SK-N-SH (cell line): Measurements from ENCODE around the gene SPEG. TPM values are rescaled to one million over a fixed set of nuclear protein-coding genes. Genes with fewer than 3 reads are reported as not detected.

Experiments
- CTCF ChIA-PET: fragments of 300-600, 350-600 bp; formaldehyde crosslinking; extraction: SDS; loops from one replicate; lab custom pipeline; 2021; lab: Yijun Ruan, JAX
- POLR2A ChIA-PET: fragments of 350-600 bp; sonication (Branson Sonifier 250); formaldehyde crosslinking; extraction: SDS; loops from one replicate; lab custom pipeline; 2020; ENCODE audit warnings: antibody characterized with exemption, inconsistent platforms; lab: Yijun Ruan, JAX
- DNase-seq: peaks from one replicate; pipeline ENCODE4 v3.0.0; 2012
- H2AFZ ChIP-seq: fragments of 200-600 bp; sonication (generic); 2 replicates; pipeline ENCODE4 v1.8.1; 2016; ENCODE audit warnings: antibody characterized with exemption, mild to moderate bottlenecking, low read depth
- H3F3A ChIP-seq: fragments of 200-600 bp; sonication (generic); replicated peaks from 2 replicates; pipeline ENCODE3; 2016; ENCODE audit warnings: antibody characterized with exemption, mild to moderate bottlenecking; ENCODE audit not compliant: insufficient read depth
- H3K27ac ChIP-seq, 2 experiments: fragments of 200-500 bp in 1 of 2; fragments of 200-600 bp in 1 of 2; sonication (Bioruptor generic) in 1 of 2; sonication (generic), shearing (Covaris generic) in 1 of 2; 2 replicates each; pipeline versions ENCODE4 v1.5.1 to v1.6.1; 2014 to 2016; ENCODE audit warnings: low read depth in 2 of 2, inconsistent platforms in 1 of 2, low read length in 1 of 2, mild to moderate bottlenecking in 1 of 2, mixed read lengths in 1 of 2
- H3K27me3 ChIP-seq: fragments of 200-600 bp; sonication (generic), shearing (Covaris generic); 2 replicates; pipeline ENCODE4 v1.6.1; 2016; ENCODE audit warnings: mixed run types; ENCODE audit not compliant: insufficient read depth
- H3K36me3 ChIP-seq, 2 experiments: fragments of 200-500 bp in 1 of 2; fragments of 200-600 bp in 1 of 2; sonication (Bioruptor generic) in 1 of 2; sonication (generic) in 1 of 2; replicated peaks in 1 of 2; 2 replicates each; pipeline versions ENCODE3 to v1.5.1; 2014 to 2016; ENCODE audit warnings: low read length in 1 of 2, mild to moderate bottlenecking in 1 of 2; ENCODE audit not compliant: insufficient read depth in 2 of 2, control insufficient read depth in 1 of 2
- H3K4me1 ChIP-seq, 2 experiments: fragments of 200-500 bp in 1 of 2; fragments of 200-600 bp in 1 of 2; sonication (Bioruptor generic) in 1 of 2; sonication (generic), shearing (Covaris generic) in 1 of 2; 2 replicates each; pipeline versions ENCODE4 v1.5.1 to v1.6.1; 2014 to 2016; ENCODE audit warnings: low read depth in 1 of 2, low read length in 1 of 2, mixed run types in 1 of 2; ENCODE audit not compliant: insufficient read depth in 2 of 2, control insufficient read depth in 1 of 2
- H3K4me2 ChIP-seq: fragments of 200-600 bp; sonication (generic), shearing (Covaris generic); 2 replicates; pipeline ENCODE4 v1.6.1; 2017; ENCODE audit warnings: mixed run types
- H3K4me3 ChIP-seq, 2 experiments: fragments of 200-500 bp in 1 of 2; fragments of 200-600 bp in 1 of 2; sonication (Bioruptor generic) in 1 of 2; sonication (generic), shearing (Covaris generic) in 1 of 2; 2 replicates each; pipeline versions ENCODE4 v1.5.1 to v1.8.1; 2014 to 2016; ENCODE audit warnings: low read depth in 2 of 2, inconsistent platforms in 1 of 2, low read length in 1 of 2, mild to moderate bottlenecking in 1 of 2, mixed read lengths in 1 of 2, moderate library complexity in 1 of 2
- H3K79me2 ChIP-seq: fragments of 200-600 bp; sonication (generic); 2 replicates; pipeline ENCODE4 v1.8.1; 2017; ENCODE audit warnings: mild to moderate bottlenecking; ENCODE audit not compliant: insufficient read depth
- H3K9ac ChIP-seq: fragments of 200-600 bp; sonication (generic); 2 replicates; pipeline ENCODE4 v1.6.1; 2017; ENCODE audit warnings: mixed run types
- H3K9me2 ChIP-seq: fragments of 200-600 bp; sonication (generic); 2 replicates; pipeline ENCODE4 v1.6.1; 2017; ENCODE audit warnings: mixed run types
- H3K9me3 ChIP-seq: fragments of 200-600 bp; sonication (generic); 2 replicates; pipeline ENCODE4 v1.6.1; 2017; ENCODE audit warnings: mixed run types, mild to moderate bottlenecking, moderate library complexity
- H4K20me1 ChIP-seq: fragments of 200-600 bp; sonication (generic); 2 replicates; pipeline ENCODE4 v1.6.1; 2017; ENCODE audit warnings: mild to moderate bottlenecking, mixed run types; ENCODE audit not compliant: insufficient read depth
- ELF1 ChIP-seq: IDR thresholded peaks from 2 replicates; pipeline ENCODE4 v1.4.0; 2012
- EZH2phosphoT487 ChIP-seq: fragments of 200-600 bp; sonication (generic); IDR thresholded peaks from 2 replicates; pipeline ENCODE4 v1.6.1; 2017; ENCODE audit warnings: low read depth, mixed run types, mild to moderate bottlenecking, antibody characterized with exemption, moderate library complexity, borderline replicate concordance
- FOSL2 ChIP-seq: IDR thresholded peaks from 2 replicates; pipeline ENCODE4 v1.4.0; 2012; ENCODE audit warnings: low read depth, mild to moderate bottlenecking, moderate library complexity, borderline replicate concordance
- FOXM1 ChIP-seq: IDR thresholded peaks from 2 replicates; pipeline ENCODE4 v1.4.0; 2012; ENCODE audit warnings: low read depth, mild to moderate bottlenecking
- GABPA ChIP-seq: IDR thresholded peaks from 2 replicates; pipeline ENCODE4 v1.4.0; 2012; ENCODE audit warnings: low read depth, mild to moderate bottlenecking
- GATA2 ChIP-seq: sonication (generic); formaldehyde crosslinking; IDR thresholded peaks from 2 replicates; pipeline ENCODE4 v1.5.0; 2020; ENCODE audit warnings: mild to moderate bottlenecking, missing genetic modification reagents
- JUND ChIP-seq: IDR thresholded peaks from 2 replicates; pipeline ENCODE4 v1.4.0; 2012
- NFIC ChIP-seq: IDR thresholded peaks from 2 replicates; pipeline ENCODE4 v1.4.0; 2012; ENCODE audit warnings: borderline replicate concordance
- POLR2AphosphoS5 ChIP-seq: IDR thresholded peaks from 2 replicates; pipeline ENCODE4 v1.6.1; 2012; ENCODE audit warnings: low read depth, low read length
- RAD21 ChIP-seq: IDR thresholded peaks from 2 replicates; pipeline ENCODE4 v1.6.1; 2012; ENCODE audit warnings: mild to moderate bottlenecking, low read length
- RXRA ChIP-seq: IDR thresholded peaks from 2 replicates; pipeline ENCODE4 v1.4.0; 2012; ENCODE audit warnings: low read depth, mild to moderate bottlenecking, borderline replicate concordance
- TAF1 ChIP-seq: IDR thresholded peaks from 2 replicates; pipeline ENCODE4 v1.6.1; 2012; ENCODE audit warnings: low read depth, mild to moderate bottlenecking, low read length, moderate library complexity, borderline replicate concordance
- TCF12 ChIP-seq: IDR thresholded peaks from 2 replicates; pipeline ENCODE4 v1.4.0; 2012
- TEAD4 ChIP-seq: IDR thresholded peaks from 2 replicates; pipeline ENCODE4 v1.4.0; 2012; ENCODE audit warnings: mild to moderate bottlenecking, borderline replicate concordance; ENCODE audit not compliant: insufficient read depth
- YY1 ChIP-seq: IDR thresholded peaks from 2 replicates; pipeline ENCODE4 v1.4.0; 2012; ENCODE audit warnings: low read depth, mild to moderate bottlenecking
- whole genome bisulfite sequencing: methylation state at CpG from one replicate; pipeline ENCODE4 v1.1.6; 2017; ENCODE audit warnings: low lambda C conversion rate; 5-methylcytosine and 5-hydroxymethylcytosine counted together
- polyA plus RNA-seq, 3 experiments: library from polyadenylated mRNA; depleted of rRNA; stranded (reverse); fragments of >200 nt; gene quantifications; 2 replicates each; pipeline ENCODE4 v1.2.3, GENCODE V29; 2012
- TF ChIP-seq, protein P1 (sequence below): fragments of 150-350 bp; IDR thresholded peaks from 2 replicates; pipeline ENCODE4 v1.6.1; 2016; ENCODE audit warnings: mild to moderate bottlenecking, low read depth, low read length
- TF ChIP-seq, protein P2 (sequence below): fragments of 200-600 bp; sonication (generic); IDR thresholded peaks from 2 replicates; pipeline ENCODE4 v1.6.1; 2017; ENCODE audit warnings: antibody characterized with exemption, mild to moderate bottlenecking, moderate library complexity
- TF ChIP-seq, protein P3 (sequence below): IDR thresholded peaks from 2 replicates; pipeline ENCODE4 v1.4.0; 2012; ENCODE audit warnings: low read depth, borderline replicate concordance
- TF ChIP-seq, protein P4 (sequence below): IDR thresholded peaks from 2 replicates; pipeline ENCODE4; 2012
- TF ChIP-seq, protein P5 (sequence below): fragments of 150-350 bp; IDR thresholded peaks from 2 replicates; pipeline ENCODE4 v1.6.1; 2017; ENCODE audit warnings: antibody characterized with exemption, low read length, low read depth, borderline replicate concordance

Gene SPEG
- polyA plus RNA-seq, 1 of the 3 experiments (the other 2 are of a cell fraction), result 107 TPM

DNA sequence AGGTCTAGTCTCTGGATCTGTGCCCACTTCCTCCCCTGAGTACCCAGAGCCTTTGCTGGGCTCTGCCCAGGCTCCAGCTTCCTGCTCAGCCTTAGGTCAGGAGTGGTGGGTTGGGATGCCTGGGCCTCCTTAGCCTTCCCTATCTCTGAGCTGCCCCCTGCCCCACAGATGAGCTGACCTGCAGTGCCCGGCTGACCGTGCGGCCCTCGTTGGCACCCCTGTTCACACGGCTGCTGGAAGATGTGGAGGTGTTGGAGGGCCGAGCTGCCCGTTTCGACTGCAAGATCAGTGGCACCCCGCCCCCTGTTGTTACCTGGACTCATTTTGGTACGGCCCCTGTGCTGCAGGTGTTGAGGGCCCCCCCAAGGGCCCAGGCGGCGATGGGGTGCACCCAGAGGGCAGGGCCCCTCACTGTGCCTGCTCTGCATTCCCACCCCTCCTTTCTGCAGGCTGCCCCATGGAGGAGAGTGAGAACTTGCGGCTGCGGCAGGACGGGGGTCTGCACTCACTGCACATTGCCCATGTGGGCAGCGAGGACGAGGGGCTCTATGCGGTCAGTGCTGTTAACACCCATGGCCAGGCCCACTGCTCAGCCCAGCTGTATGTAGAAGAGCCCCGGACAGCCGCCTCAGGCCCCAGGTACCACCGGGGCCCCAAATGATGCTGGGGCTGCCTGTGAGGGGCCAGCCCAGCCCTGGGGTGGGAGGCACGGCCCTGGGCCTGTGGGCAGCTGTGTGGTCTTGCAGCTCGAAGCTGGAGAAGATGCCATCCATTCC lies 34.0 kb downstream of the SPEG start (continued):
- no peak for TF ChIP-seq EZH2phosphoT487
- no peak for TF ChIP-seq TEAD4
- TF ChIP-seq, protein P1, sequence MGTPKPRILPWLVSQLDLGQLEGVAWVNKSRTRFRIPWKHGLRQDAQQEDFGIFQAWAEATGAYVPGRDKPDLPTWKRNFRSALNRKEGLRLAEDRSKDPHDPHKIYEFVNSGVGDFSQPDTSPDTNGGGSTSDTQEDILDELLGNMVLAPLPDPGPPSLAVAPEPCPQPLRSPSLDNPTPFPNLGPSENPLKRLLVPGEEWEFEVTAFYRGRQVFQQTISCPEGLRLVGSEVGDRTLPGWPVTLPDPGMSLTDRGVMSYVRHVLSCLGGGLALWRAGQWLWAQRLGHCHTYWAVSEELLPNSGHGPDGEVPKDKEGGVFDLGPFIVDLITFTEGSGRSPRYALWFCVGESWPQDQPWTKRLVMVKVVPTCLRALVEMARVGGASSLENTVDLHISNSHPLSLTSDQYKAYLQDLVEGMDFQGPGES, result no peak

DNA sequence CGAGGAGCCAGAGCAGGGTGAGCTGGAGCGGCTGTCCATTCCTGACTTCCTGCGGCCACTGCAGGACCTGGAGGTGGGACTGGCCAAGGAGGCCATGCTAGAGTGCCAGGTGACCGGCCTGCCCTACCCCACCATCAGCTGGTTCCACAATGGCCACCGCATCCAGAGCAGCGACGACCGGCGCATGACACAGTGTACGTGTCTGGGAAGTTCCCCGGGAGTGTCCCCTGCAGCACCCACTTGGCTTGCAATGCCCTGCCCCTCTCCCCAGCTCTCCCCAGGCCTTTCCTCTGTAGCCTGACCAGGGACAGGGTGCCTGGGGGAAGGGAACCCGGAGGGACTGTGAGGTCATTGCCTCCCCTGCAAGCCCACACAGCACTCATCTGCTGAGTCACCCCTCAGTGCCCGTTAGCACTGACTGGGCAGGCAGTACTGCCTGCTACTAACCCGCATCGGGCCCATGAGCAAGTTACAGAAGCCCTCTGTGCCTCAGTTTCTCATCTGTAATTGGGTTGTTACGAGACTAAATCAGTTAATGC lies 34.6 kb downstream of the SPEG start:
- peaks cover 12 to 26% of the 10 kb centered on the region in 2 experiments; a peak in 3 of 4 replicates for H3K4me1 ChIP-seq
- H3K4me2 ChIP-seq, result peak overlapping the region; percentile 38; the same call in 1 of the 2 replicates
- ChIA-PET POLR2A (no interaction called here), CTCF (interaction anchor here (1.2 to 56.4 kb wide), 4 partner anchors 12 to 66 kb away, joined by 5 to 2824 read pairs (median 88); partner anchors contain the start of genes ASIC4, CHPF, GMPPA and TMEM198)
- WGBS, result 93% methylated on average over 5 of the region's 16 CpGs
- H3K4me3 ChIP-seq, result no peak overlapping the region
- H3F3A ChIP-seq, result no peaks in the 10 kb centered on the region
- no peaks in the 10 kb centered on the region for H3K9me2 ChIP-seq
- no peaks in the 10 kb centered on the region for H3K27me3 ChIP-seq
- no peaks in the 10 kb centered on the region for H3K79me2 ChIP-seq
- DNase-seq, result no peak
- no peak overlapping the region for H3K9ac ChIP-seq
- no peaks in the 10 kb centered on the region for H4K20me1 ChIP-seq
- no peaks in the 10 kb centered on the region for H3K9me3 ChIP-seq
- H3K36me3 ChIP-seq, result peaks cover 16 to 64% of the 10 kb centered on the region in 2 experiments
- H3K27ac ChIP-seq, result peak overlapping the region in 1 of 2 experiments; percentile 41; a peak in 2 of 4 replicates
- peak; percentile 60; the same call in 1 of the 2 replicates for TF ChIP-seq JUND
- TF ChIP-seq, protein P2, sequence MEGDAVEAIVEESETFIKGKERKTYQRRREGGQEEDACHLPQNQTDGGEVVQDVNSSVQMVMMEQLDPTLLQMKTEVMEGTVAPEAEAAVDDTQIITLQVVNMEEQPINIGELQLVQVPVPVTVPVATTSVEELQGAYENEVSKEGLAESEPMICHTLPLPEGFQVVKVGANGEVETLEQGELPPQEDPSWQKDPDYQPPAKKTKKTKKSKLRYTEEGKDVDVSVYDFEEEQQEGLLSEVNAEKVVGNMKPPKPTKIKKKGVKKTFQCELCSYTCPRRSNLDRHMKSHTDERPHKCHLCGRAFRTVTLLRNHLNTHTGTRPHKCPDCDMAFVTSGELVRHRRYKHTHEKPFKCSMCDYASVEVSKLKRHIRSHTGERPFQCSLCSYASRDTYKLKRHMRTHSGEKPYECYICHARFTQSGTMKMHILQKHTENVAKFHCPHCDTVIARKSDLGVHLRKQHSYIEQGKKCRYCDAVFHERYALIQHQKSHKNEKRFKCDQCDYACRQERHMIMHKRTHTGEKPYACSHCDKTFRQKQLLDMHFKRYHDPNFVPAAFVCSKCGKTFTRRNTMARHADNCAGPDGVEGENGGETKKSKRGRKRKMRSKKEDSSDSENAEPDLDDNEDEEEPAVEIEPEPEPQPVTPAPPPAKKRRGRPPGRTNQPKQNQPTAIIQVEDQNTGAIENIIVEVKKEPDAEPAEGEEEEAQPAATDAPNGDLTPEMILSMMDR, result no peak
- TF ChIP-seq ELF1, result no peak
- no peak for TF ChIP-seq GATA2 (CRISPR knock-in tag)
- TF ChIP-seq, protein P3, sequence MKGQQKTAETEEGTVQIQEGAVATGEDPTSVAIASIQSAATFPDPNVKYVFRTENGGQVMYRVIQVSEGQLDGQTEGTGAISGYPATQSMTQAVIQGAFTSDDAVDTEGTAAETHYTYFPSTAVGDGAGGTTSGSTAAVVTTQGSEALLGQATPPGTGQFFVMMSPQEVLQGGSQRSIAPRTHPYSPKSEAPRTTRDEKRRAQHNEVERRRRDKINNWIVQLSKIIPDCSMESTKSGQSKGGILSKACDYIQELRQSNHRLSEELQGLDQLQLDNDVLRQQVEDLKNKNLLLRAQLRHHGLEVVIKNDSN, result no peak
- TF ChIP-seq FOXM1, result no peak
- TF ChIP-seq, protein P4, sequence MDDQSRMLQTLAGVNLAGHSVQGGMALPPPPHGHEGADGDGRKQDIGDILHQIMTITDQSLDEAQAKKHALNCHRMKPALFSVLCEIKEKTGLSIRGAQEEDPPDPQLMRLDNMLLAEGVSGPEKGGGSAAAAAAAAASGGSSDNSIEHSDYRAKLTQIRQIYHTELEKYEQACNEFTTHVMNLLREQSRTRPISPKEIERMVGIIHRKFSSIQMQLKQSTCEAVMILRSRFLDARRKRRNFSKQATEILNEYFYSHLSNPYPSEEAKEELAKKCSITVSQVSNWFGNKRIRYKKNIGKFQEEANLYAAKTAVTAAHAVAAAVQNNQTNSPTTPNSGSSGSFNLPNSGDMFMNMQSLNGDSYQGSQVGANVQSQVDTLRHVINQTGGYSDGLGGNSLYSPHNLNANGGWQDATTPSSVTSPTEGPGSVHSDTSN, result 0 out of 2 replicates have a peak, but pooled peaks have one; percentile 21
- peak; percentile 39; the same call in 1 of the 2 replicates for TF ChIP-seq TCF12
- 0 out of 2 replicates have a peak, but pooled peaks have one; percentile 22 for TF ChIP-seq TAF1
- no peak for TF ChIP-seq RAD21
- no peak; the same call in 1 of the 2 replicates for TF ChIP-seq RXRA
- TF ChIP-seq YY1, result no peak
- TF ChIP-seq NFIC, result no peak
- no peak for TF ChIP-seq EZH2phosphoT487
- TF ChIP-seq, protein P5, sequence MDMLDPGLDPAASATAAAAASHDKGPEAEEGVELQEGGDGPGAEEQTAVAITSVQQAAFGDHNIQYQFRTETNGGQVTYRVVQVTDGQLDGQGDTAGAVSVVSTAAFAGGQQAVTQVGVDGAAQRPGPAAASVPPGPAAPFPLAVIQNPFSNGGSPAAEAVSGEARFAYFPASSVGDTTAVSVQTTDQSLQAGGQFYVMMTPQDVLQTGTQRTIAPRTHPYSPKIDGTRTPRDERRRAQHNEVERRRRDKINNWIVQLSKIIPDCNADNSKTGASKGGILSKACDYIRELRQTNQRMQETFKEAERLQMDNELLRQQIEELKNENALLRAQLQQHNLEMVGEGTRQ, result no peak
- TF ChIP-seq TEAD4, result no peak
- TF ChIP-seq GABPA, result no peak
- TF ChIP-seq POLR2AphosphoS5, result no peak
- TF ChIP-seq FOSL2, result peak; percentile 78; the same call in 1 of the 2 replicates
- no peak overlapping the region for H2AFZ ChIP-seq
